Measurements from ENCODE around the gene SLC22A15. TPM values are rescaled to one million over a fixed set of nuclear protein-coding genes. Genes with fewer than 3 reads are reported as not detected.

The SLC22A15 gene
- total RNA-seq, 1 experiment from 2014 or later = not detected

GRCh38 chr1:116008656-116009390, 32.5 kb downstream of the SLC22A15 start:
- H3K4me3 ChIP-seq (ENCODE audit: low read length) = no peak overlapping the region
- H3K36me3 ChIP-seq (ENCODE audit: insufficient read depth, low read length) = no peaks in the 10 kb centered on the region
- H3K4me2 ChIP-seq (ENCODE audit: low read depth, low read length, poor library complexity, severe bottlenecking) = no peak overlapping the region
- no peaks in the 10 kb centered on the region for H3K27me3 ChIP-seq (ENCODE audit: low read length)
- H3K27ac ChIP-seq (ENCODE audit: low read length) = no peak overlapping the region
- no peaks in the 10 kb centered on the region for H3K79me2 ChIP-seq (ENCODE audit: low read length)
- no peaks in the 10 kb centered on the region for H3K9me2 ChIP-seq (replicated peaks; ENCODE audit: insufficient read depth, low read length)
- no peaks in the 10 kb centered on the region for H3K9me3 ChIP-seq (ENCODE audit: low read length)
- no peak for DNase-seq
- H3K9ac ChIP-seq (ENCODE audit: low read length) = no peak overlapping the region
- H2AFZ ChIP-seq (ENCODE audit: low read length) = no peak overlapping the region
- H3K4me1 ChIP-seq (ENCODE audit: low read length) = no peaks in the 10 kb centered on the region
- H4K20me1 ChIP-seq (ENCODE audit: insufficient read depth, low read depth, low read length) = no peaks in the 10 kb centered on the region

DNA sequence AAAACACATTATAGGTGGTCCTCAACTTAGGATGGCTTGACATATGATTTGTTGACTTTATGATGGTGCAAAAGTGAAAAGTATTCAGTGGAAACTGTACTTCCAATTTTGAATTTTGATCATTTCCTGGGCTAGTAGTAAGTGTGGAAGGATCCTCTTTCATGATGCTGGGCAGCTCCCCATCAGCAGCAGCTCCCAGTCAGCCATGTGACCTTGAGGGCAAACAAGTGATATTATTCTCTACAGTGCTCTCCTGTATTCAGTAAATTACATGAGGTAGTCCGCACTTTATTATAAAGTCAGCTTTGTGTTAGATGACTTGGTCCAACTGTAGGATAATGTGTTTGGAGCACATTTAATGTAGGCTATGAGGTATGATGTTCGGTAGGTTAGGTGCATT, 36.4 kb downstream of the SLC22A15 start:
- Histone ChIP-seq H3K9ac (ENCODE audit: low read length) (no peak overlapping the region), H2AFZ (ENCODE audit: low read length) (no peak overlapping the region), H3K36me3 (ENCODE audit: insufficient read depth, low read length) (no peaks in the 10 kb centered on the region), H3K4me3 (ENCODE audit: low read length) (no peak overlapping the region), H4K20me1 (ENCODE audit: insufficient read depth, low read depth, low read length) (no peaks in the 10 kb centered on the region), H3K79me2 (ENCODE audit: low read length) (no peaks in the 10 kb centered on the region), H3K4me2 (ENCODE audit: low read depth, low read length, poor library complexity, severe bottlenecking) (no peak overlapping the region), H3K27me3 (ENCODE audit: low read length) (no peaks in the 10 kb centered on the region), H3K27ac (ENCODE audit: low read length) (no peak overlapping the region), H3K9me3 (ENCODE audit: low read length) (no peaks in the 10 kb centered on the region), H3K4me1 (ENCODE audit: low read length) (no peaks in the 10 kb centered on the region), H3K9me2 (replicated peaks; ENCODE audit: insufficient read depth, low read length) (no peaks in the 10 kb centered on the region)
- no peak for DNase-seq

- Histone ChIP-seq H3K9me3 (ENCODE audit: low read length) (no peaks in the 10 kb centered on the region), H3K27ac (ENCODE audit: low read length) (no peak overlapping the region), H3K4me3 (ENCODE audit: low read length) (no peak overlapping the region), H3K79me2 (ENCODE audit: low read length) (no peaks in the 10 kb centered on the region), H3K4me1 (ENCODE audit: low read length) (no peaks in the 10 kb centered on the region), H3K27me3 (ENCODE audit: low read length) (no peaks in the 10 kb centered on the region), H3K36me3 (ENCODE audit: insufficient read depth, low read length) (no peaks in the 10 kb centered on the region), H3K4me2 (ENCODE audit: low read depth, low read length, poor library complexity, severe bottlenecking) (no peak overlapping the region), H3K9ac (ENCODE audit: low read length) (no peak overlapping the region), H3K9me2 (replicated peaks; ENCODE audit: insufficient read depth, low read length) (no peaks in the 10 kb centered on the region), H2AFZ (ENCODE audit: low read length) (no peak overlapping the region), H4K20me1 (ENCODE audit: insufficient read depth, low read depth, low read length) (no peaks in the 10 kb centered on the region)
- no peak for DNase-seq
These were observed 39.4 kb downstream of the SLC22A15 start for GRCh38 chr1:116015679-116016078.

- H3K9me3 ChIP-seq (ENCODE audit: low read length) = no peaks in the 10 kb centered on the region
- H3K79me2 ChIP-seq (ENCODE audit: low read length) = no peaks in the 10 kb centered on the region
- no peaks in the 10 kb centered on the region for H3K9me2 ChIP-seq (replicated peaks; ENCODE audit: insufficient read depth, low read length)
- H3K4me3 ChIP-seq (ENCODE audit: low read length) = no peak overlapping the region
- H3K9ac ChIP-seq (ENCODE audit: low read length) = no peak overlapping the region
- H2AFZ ChIP-seq (ENCODE audit: low read length) = no peak overlapping the region
- no peaks in the 10 kb centered on the region for H3K27me3 ChIP-seq (ENCODE audit: low read length)
- no peaks in the 10 kb centered on the region for H3K4me1 ChIP-seq (ENCODE audit: low read length)
- no peak overlapping the region for H3K4me2 ChIP-seq (ENCODE audit: low read depth, low read length, poor library complexity, severe bottlenecking)
- no peaks in the 10 kb centered on the region for H3K36me3 ChIP-seq (ENCODE audit: insufficient read depth, low read length)
- DNase-seq = no peak
- H4K20me1 ChIP-seq (ENCODE audit: insufficient read depth, low read depth, low read length) = no peaks in the 10 kb centered on the region
- H3K27ac ChIP-seq (ENCODE audit: low read length) = no peak overlapping the region
These were observed 41.7 kb downstream of the SLC22A15 start for GRCh38 chr1:116018007-116018406.

GRCh38 chr1:116019653-116020253, 43.4 kb downstream of the SLC22A15 start:
- Histone ChIP-seq H3K9me2 (replicated peaks; ENCODE audit: insufficient read depth, low read length) (no peaks in the 10 kb centered on the region), H3K27me3 (ENCODE audit: low read length) (no peaks in the 10 kb centered on the region), H3K9me3 (ENCODE audit: low read length) (no peaks in the 10 kb centered on the region), H3K27ac (ENCODE audit: low read length) (no peak overlapping the region), H3K9ac (ENCODE audit: low read length) (no peak overlapping the region), H3K4me3 (ENCODE audit: low read length) (no peak overlapping the region), H3K36me3 (ENCODE audit: insufficient read depth, low read length) (no peaks in the 10 kb centered on the region), H3K79me2 (ENCODE audit: low read length) (no peaks in the 10 kb centered on the region), H2AFZ (ENCODE audit: low read length) (no peak overlapping the region), H4K20me1 (ENCODE audit: insufficient read depth, low read depth, low read length) (no peaks in the 10 kb centered on the region), H3K4me1 (ENCODE audit: low read length) (peaks cover 2% of the 10 kb centered on the region), H3K4me2 (ENCODE audit: low read depth, low read length, poor library complexity, severe bottlenecking) (no peak overlapping the region)
- no peak for DNase-seq

DNA sequence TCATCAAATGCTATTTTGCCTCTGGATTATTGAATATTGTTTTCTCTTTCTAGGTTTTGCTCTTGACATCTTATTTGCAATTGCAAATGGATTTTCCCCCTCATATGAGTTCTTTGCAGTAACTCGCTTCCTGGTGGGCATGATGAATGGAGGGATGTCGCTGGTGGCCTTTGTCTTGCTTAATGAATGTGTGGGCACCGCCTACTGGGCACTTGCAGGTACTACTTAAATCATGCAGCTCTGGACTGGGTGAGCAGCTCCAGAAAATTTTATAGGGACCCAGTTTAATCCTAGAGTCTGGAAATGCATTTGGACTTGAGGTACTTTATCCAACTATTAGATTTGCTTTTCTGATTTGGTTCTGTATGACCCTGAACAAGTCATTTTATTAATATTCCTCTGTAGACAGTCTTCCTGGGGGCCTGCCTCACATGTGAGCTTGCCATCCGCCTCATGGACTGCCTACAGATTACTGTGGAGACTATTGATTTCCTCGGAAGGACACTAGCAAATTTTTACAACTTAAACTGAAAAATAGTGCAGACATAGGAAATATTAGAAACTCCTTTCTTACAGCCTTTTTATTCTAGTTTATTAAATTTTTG, 44.5 kb downstream of the SLC22A15 start:
- H3K4me3 ChIP-seq (ENCODE audit: low read length) = no peak overlapping the region
- no peak overlapping the region for H3K9ac ChIP-seq (ENCODE audit: low read length)
- H3K9me2 ChIP-seq (replicated peaks; ENCODE audit: insufficient read depth, low read length) = no peaks in the 10 kb centered on the region
- H2AFZ ChIP-seq (ENCODE audit: low read length) = no peak overlapping the region
- H4K20me1 ChIP-seq (ENCODE audit: insufficient read depth, low read depth, low read length) = no peaks in the 10 kb centered on the region
- H3K4me2 ChIP-seq (ENCODE audit: low read depth, low read length, poor library complexity, severe bottlenecking) = no peak overlapping the region
- H3K27ac ChIP-seq (ENCODE audit: low read length) = no peak overlapping the region
- no peaks in the 10 kb centered on the region for H3K79me2 ChIP-seq (ENCODE audit: low read length)
- DNase-seq = peak; percentile 86
- no peaks in the 10 kb centered on the region for H3K36me3 ChIP-seq (ENCODE audit: insufficient read depth, low read length)
- peaks cover 9% of the 10 kb centered on the region for H3K4me1 ChIP-seq (ENCODE audit: low read length)
- no peaks in the 10 kb centered on the region for H3K27me3 ChIP-seq (ENCODE audit: low read length)
- no peaks in the 10 kb centered on the region for H3K9me3 ChIP-seq (ENCODE audit: low read length)

- Histone ChIP-seq H2AFZ (ENCODE audit: low read length) (no peak overlapping the region), H3K4me2 (ENCODE audit: low read depth, low read length, poor library complexity, severe bottlenecking) (no peak overlapping the region), H3K27ac (ENCODE audit: low read length) (no peak overlapping the region), H3K36me3 (ENCODE audit: insufficient read depth, low read length) (no peaks in the 10 kb centered on the region), H3K9ac (ENCODE audit: low read length) (no peak overlapping the region), H3K4me3 (ENCODE audit: low read length) (no peak overlapping the region), H4K20me1 (ENCODE audit: insufficient read depth, low read depth, low read length) (no peaks in the 10 kb centered on the region), H3K4me1 (ENCODE audit: low read length) (peaks cover 9% of the 10 kb centered on the region), H3K9me3 (ENCODE audit: low read length) (no peaks in the 10 kb centered on the region), H3K9me2 (replicated peaks; ENCODE audit: insufficient read depth, low read length) (no peaks in the 10 kb centered on the region), H3K27me3 (ENCODE audit: low read length) (0 out of 2 replicates have a peak, but pooled peaks cover 4% of the 10 kb centered on the region), H3K79me2 (ENCODE audit: low read length) (no peaks in the 10 kb centered on the region)
- DNase-seq = no peak
These were observed 48.3 kb downstream of the SLC22A15 start for GRCh38 chr1:116024626-116025025.

GRCh38 chr1:116026631-116027030, 50.3 kb downstream of the SLC22A15 start:
- Histone ChIP-seq H3K9me3 (ENCODE audit: low read length) (no peaks in the 10 kb centered on the region), H2AFZ (ENCODE audit: low read length) (no peak overlapping the region), H4K20me1 (ENCODE audit: insufficient read depth, low read depth, low read length) (no peaks in the 10 kb centered on the region), H3K9me2 (replicated peaks; ENCODE audit: insufficient read depth, low read length) (no peaks in the 10 kb centered on the region), H3K9ac (ENCODE audit: low read length) (no peak overlapping the region), H3K36me3 (ENCODE audit: insufficient read depth, low read length) (no peaks in the 10 kb centered on the region), H3K4me3 (ENCODE audit: low read length) (no peak overlapping the region), H3K4me2 (ENCODE audit: low read depth, low read length, poor library complexity, severe bottlenecking) (no peak overlapping the region), H3K27me3 (ENCODE audit: low read length) (0 out of 2 replicates have a peak, but pooled peaks cover 4% of the 10 kb centered on the region), H3K27ac (ENCODE audit: low read length) (no peak overlapping the region), H3K4me1 (ENCODE audit: low read length) (peaks cover 9% of the 10 kb centered on the region), H3K79me2 (ENCODE audit: low read length) (no peaks in the 10 kb centered on the region)
- no peak for DNase-seq

Data from Karpas-422 (cell line).